KMS-11 (cell line): ENCODE results near the gene PGM2.

ENCODE experiments used
- H2AFZ ChIP-seq: fragments of 200-600 bp; sonication (generic); 2 replicates; pipeline ENCODE4 v1.6.1; 2016; ENCODE audit warnings: antibody characterized with exemption, mixed run types, low read depth
- H3K27ac ChIP-seq: fragments of 200-600 bp; sonication (generic); 2 replicates; pipeline ENCODE4 v1.6.1; 2016; ENCODE audit warnings: mild to moderate bottlenecking, mixed run types
- H3K27me3 ChIP-seq: fragments of 200-600 bp; sonication (generic); 2 replicates; pipeline ENCODE4 v1.6.1; 2017; ENCODE audit warnings: mild to moderate bottlenecking, low read depth, mixed run types, moderate library complexity; ENCODE audit not compliant: insufficient read depth
- H3K36me3 ChIP-seq: fragments of 200-600 bp; sonication (generic); 2 replicates; pipeline ENCODE4 v1.6.1; 2017; ENCODE audit warnings: mild to moderate bottlenecking, mixed run types; ENCODE audit not compliant: insufficient read depth
- H3K4me1 ChIP-seq: fragments of 200-600 bp; sonication (generic); 2 replicates; pipeline ENCODE4 v1.6.1; 2016; ENCODE audit warnings: mild to moderate bottlenecking, low read depth, mixed run types; ENCODE audit not compliant: poor library complexity, severe bottlenecking
- H3K4me2 ChIP-seq: fragments of 200-600 bp; sonication (generic); 2 replicates; pipeline ENCODE4 v1.7.0; 2016; ENCODE audit warnings: mild to moderate bottlenecking, mixed run types
- H3K4me3 ChIP-seq: fragments of 200-600 bp; sonication (generic); IDR thresholded peaks from 2 replicates; pipeline ENCODE4 v1.6.1; 2017; ENCODE audit warnings: low read depth, low read length, mixed read lengths; ENCODE audit not compliant: insufficient read depth
- H3K79me2 ChIP-seq: fragments of 200-600 bp; sonication (generic); 2 replicates; pipeline ENCODE4 v1.6.1; 2016; ENCODE audit warnings: low read depth, mixed run types; ENCODE audit not compliant: insufficient read depth
- H3K9ac ChIP-seq: fragments of 200-600 bp; sonication (generic); 2 replicates; pipeline ENCODE4 v1.6.1; 2016; ENCODE audit warnings: mild to moderate bottlenecking, mixed run types
- H4K20me1 ChIP-seq: fragments of 200-600 bp; sonication (generic); 2 replicates; pipeline ENCODE4 v1.6.1; 2016; ENCODE audit warnings: mild to moderate bottlenecking, mixed run types; ENCODE audit not compliant: insufficient read depth
- TF ChIP-seq, protein P1 (sequence below): fragments of 200-600 bp; sonication (generic); conservative IDR thresholded peaks from 2 replicates; pipeline ENCODE4 v1.6.1; 2017; ENCODE audit warnings: low read depth, mild to moderate bottlenecking, antibody characterized with exemption, low read length, moderate library complexity, mixed read lengths

The PGM2 gene

DNA sequence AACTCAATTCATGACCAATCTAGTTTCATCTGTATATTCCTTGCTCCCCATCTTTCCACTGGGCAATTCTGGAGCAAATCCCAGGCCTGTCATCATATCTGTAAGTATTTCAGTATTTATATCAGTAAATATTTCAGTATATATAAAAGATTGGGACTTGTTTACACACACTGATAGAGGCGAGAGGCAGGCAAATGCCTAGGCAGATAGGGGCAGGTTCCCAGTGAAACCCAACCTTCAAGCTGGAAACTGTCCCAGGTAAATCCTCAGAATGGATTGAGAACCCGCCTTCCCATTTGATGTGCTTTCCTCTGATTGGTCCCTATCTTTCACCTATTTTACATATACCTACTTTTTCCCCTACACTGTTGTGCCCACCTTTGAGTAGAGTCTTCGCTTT is 40.6 kb downstream of the PGM2 start:
- TF ChIP-seq, protein P1, sequence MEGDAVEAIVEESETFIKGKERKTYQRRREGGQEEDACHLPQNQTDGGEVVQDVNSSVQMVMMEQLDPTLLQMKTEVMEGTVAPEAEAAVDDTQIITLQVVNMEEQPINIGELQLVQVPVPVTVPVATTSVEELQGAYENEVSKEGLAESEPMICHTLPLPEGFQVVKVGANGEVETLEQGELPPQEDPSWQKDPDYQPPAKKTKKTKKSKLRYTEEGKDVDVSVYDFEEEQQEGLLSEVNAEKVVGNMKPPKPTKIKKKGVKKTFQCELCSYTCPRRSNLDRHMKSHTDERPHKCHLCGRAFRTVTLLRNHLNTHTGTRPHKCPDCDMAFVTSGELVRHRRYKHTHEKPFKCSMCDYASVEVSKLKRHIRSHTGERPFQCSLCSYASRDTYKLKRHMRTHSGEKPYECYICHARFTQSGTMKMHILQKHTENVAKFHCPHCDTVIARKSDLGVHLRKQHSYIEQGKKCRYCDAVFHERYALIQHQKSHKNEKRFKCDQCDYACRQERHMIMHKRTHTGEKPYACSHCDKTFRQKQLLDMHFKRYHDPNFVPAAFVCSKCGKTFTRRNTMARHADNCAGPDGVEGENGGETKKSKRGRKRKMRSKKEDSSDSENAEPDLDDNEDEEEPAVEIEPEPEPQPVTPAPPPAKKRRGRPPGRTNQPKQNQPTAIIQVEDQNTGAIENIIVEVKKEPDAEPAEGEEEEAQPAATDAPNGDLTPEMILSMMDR = no peak
- no peak overlapping the region for H2AFZ ChIP-seq
- H3K4me1 ChIP-seq = peaks cover 2% of the 10 kb centered on the region
- no peaks in the 10 kb centered on the region for H3K27me3 ChIP-seq
- H3K36me3 ChIP-seq = no peaks in the 10 kb centered on the region
- no peaks in the 10 kb centered on the region for H4K20me1 ChIP-seq
- H3K9ac ChIP-seq = no peak overlapping the region
- no peaks in the 10 kb centered on the region for H3K79me2 ChIP-seq
- no peak overlapping the region for H3K27ac ChIP-seq
- no peak overlapping the region for H3K4me3 ChIP-seq
- no peak overlapping the region for H3K4me2 ChIP-seq

DNA sequence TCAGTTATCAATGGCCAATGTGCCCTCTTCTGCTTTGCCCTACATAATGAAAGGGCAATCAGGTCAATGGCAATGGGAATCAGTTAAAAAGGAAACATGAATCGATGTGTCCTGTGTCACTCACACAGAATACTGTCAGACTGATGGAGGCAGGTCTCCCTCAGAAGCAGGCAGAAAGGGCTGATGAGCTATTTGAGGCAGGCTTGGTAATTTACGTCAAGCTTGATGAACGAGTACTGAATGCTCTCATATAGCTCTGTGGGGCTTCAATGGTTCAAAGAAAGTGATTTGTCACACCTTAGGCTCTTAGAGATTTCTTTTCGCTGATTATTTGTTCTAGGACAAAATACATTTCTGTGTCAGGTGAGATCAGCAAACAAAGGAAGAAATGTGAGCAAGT is 41.8 kb downstream of the PGM2 start:
- no peaks in the 10 kb centered on the region for H3K79me2 ChIP-seq
- H4K20me1 ChIP-seq = no peaks in the 10 kb centered on the region
- no peak overlapping the region for H3K4me2 ChIP-seq
- no peak overlapping the region for H3K9ac ChIP-seq
- TF ChIP-seq, protein P1 = no peak
- peaks cover 11% of the 10 kb centered on the region for H3K4me1 ChIP-seq
- H3K27ac ChIP-seq = no peak overlapping the region
- H2AFZ ChIP-seq = no peak overlapping the region
- H3K4me3 ChIP-seq = no peak overlapping the region
- H3K36me3 ChIP-seq = no peaks in the 10 kb centered on the region
- H3K27me3 ChIP-seq = no peaks in the 10 kb centered on the region

DNA sequence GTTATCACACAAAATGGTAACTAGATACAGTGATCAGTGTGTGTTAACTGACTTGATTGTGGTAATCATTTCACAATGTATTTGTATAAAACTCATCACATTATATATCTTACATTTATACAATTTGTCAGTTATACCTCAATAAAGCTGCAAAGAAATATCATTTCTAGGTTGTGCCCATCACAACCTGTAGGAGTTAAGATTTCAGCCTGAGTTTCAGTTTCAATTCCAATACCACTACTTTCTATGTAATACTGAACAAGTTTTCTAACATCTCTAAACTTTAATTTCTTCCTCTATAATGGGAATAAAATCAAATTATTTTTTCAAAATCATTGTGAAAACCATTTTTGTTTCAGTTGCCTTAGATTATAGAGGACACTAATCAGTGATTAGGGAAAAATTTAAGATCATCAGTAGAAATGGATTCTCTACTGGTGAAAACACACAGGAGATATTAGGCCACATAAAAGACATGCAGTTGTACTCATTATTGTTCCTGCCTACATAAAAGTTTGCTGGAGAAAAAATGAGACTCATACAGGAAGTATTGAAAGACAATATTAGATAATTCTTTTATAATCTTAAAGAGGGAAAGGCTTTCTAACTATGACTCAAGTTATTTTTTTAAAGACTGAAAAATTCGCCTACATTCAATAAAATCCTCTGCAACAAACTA is 46.0 kb downstream of the PGM2 start:
- Histone ChIP-seq H3K4me3 (no peak overlapping the region), H3K27me3 (no peaks in the 10 kb centered on the region), H3K27ac (no peak overlapping the region), H3K79me2 (no peaks in the 10 kb centered on the region), H4K20me1 (no peaks in the 10 kb centered on the region), H3K4me2 (0 out of 2 replicates have a peak overlapping the region, but pooled peaks have one; percentile 17), H3K9ac (no peak overlapping the region), H2AFZ (no peak overlapping the region), H3K4me1 (peaks cover 11% of the 10 kb centered on the region), H3K36me3 (no peaks in the 10 kb centered on the region)
- TF ChIP-seq, protein P1 = no peak

DNA sequence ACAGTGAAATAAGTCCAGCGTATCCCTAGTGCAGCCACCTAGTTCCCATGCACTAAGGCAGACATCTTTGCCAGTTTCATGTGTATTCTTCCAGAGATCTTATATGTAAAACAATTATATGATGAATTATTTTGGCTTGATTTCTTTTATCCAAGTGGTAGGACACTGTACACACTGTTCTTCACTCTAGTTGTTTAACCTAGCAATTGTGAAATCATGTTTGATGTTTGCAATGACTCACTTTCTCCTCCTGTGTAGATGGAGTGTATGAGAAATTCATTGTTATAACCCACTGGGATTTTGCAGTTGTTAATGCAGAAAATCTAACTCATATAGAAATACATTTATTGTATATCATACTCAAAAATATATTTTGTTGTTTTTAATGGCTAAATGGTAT is 46.9 kb downstream of the PGM2 start:
- H2AFZ ChIP-seq = no peak overlapping the region
- H3K27ac ChIP-seq = no peak overlapping the region
- H3K9ac ChIP-seq = no peak overlapping the region
- no peak overlapping the region for H3K4me2 ChIP-seq
- TF ChIP-seq, protein P1 = no peak
- no peaks in the 10 kb centered on the region for H4K20me1 ChIP-seq
- H3K4me3 ChIP-seq = no peak overlapping the region
- H3K27me3 ChIP-seq = no peaks in the 10 kb centered on the region
- peaks cover 11% of the 10 kb centered on the region for H3K4me1 ChIP-seq
- no peaks in the 10 kb centered on the region for H3K79me2 ChIP-seq
- no peaks in the 10 kb centered on the region for H3K36me3 ChIP-seq
